H9 (cell line): Measurements from ENCODE around the gene CRNKL1. TPM values are rescaled to one million over a fixed set of nuclear protein-coding genes. Genes with fewer than 3 reads are reported as not detected.

ENCODE experiments used
- DNase-seq: peaks from one replicate; pipeline ENCODE4 v3.0.0-alpha.2; 2017
- H2AFZ ChIP-seq: one replicate; pipeline ENCODE4 v1.6.1; 2013; ENCODE audit warnings: mild to moderate bottlenecking, low read length, control low read depth, moderate library complexity
- H2AK5ac ChIP-seq: 2 replicates; pipeline ENCODE4 v1.6.1; 2013; ENCODE audit warnings: low read length, control low read depth, mixed read lengths; ENCODE audit not compliant: insufficient read length
- H2BK120ac ChIP-seq: one replicate; pipeline ENCODE4 v1.6.1; 2013; ENCODE audit warnings: low read depth, mild to moderate bottlenecking, low read length, control low read depth, inconsistent platforms; ENCODE audit not compliant: poor library complexity, severe bottlenecking
- H2BK12ac ChIP-seq: 2 replicates; pipeline ENCODE4 v1.6.1; 2013; ENCODE audit warnings: low read length, control low read depth, mixed read lengths, low read depth; ENCODE audit not compliant: insufficient read length
- H2BK15ac ChIP-seq: 2 replicates; pipeline ENCODE4 v1.6.1; 2013; ENCODE audit warnings: low read depth, low read length, control low read depth
- H2BK20ac ChIP-seq: one replicate; pipeline ENCODE4 v1.6.1; 2013; ENCODE audit warnings: low read depth, mild to moderate bottlenecking, low read length, control low read depth, inconsistent platforms; ENCODE audit not compliant: poor library complexity, severe bottlenecking
- H2BK5ac ChIP-seq: 2 replicates; pipeline ENCODE4 v1.6.1; 2013; ENCODE audit warnings: low read length, control low read depth, mixed read lengths; ENCODE audit not compliant: insufficient read length
- H3K14ac ChIP-seq: 2 replicates; pipeline ENCODE4 v1.6.1; 2013; ENCODE audit warnings: low read length, control low read depth; ENCODE audit not compliant: insufficient read depth
- H3K18ac ChIP-seq: 2 replicates; pipeline ENCODE4 v1.6.1; 2013; ENCODE audit warnings: low read depth, mild to moderate bottlenecking, mixed read lengths, low read length, control low read depth; ENCODE audit not compliant: insufficient read length
- H3K23ac ChIP-seq: 2 replicates; pipeline ENCODE4 v1.6.1; 2013; ENCODE audit warnings: low read length, control low read depth, mixed read lengths, low read depth; ENCODE audit not compliant: insufficient read length
- H3K23me2 ChIP-seq: 2 replicates; pipeline ENCODE4 v1.6.1; 2013; ENCODE audit warnings: low read depth, mild to moderate bottlenecking, mixed read lengths, low read length, control low read depth; ENCODE audit not compliant: insufficient read length, poor library complexity, severe bottlenecking
- H3K27ac ChIP-seq: 2 replicates; pipeline ENCODE4 v1.5.1; 2013; ENCODE audit warnings: low read length, control low read depth, mixed read lengths, low read depth; ENCODE audit not compliant: insufficient read length
- H3K27me3 ChIP-seq: 2 replicates; pipeline ENCODE4 v1.6.1; 2013; ENCODE audit warnings: low read length, control low read depth, inconsistent platforms; ENCODE audit not compliant: insufficient read depth
- H3K4ac ChIP-seq: 2 replicates; pipeline ENCODE4 v1.6.1; 2013; ENCODE audit warnings: low read depth, mild to moderate bottlenecking, control low read depth, inconsistent platforms, low read length, moderate library complexity
- H3K4me1 ChIP-seq: 2 replicates; pipeline ENCODE4 v1.6.1; 2013; ENCODE audit warnings: low read length, control low read depth, inconsistent platforms; ENCODE audit not compliant: insufficient read depth
- H3K4me2 ChIP-seq: 2 replicates; pipeline ENCODE4 v1.6.1; 2013; ENCODE audit warnings: low read length, control low read depth, mixed read lengths; ENCODE audit not compliant: insufficient read length, insufficient read depth
- H3K56ac ChIP-seq: 2 replicates; pipeline ENCODE4 v1.6.1; 2013; ENCODE audit warnings: low read depth, mild to moderate bottlenecking, mixed read lengths, low read length, control low read depth; ENCODE audit not compliant: insufficient read length
- H3K79me1 ChIP-seq: 2 replicates; pipeline ENCODE4 v1.6.1; 2013; ENCODE audit warnings: low read depth, mild to moderate bottlenecking, moderate library complexity, low read length, control low read depth, inconsistent platforms; ENCODE audit not compliant: insufficient read depth, poor library complexity, severe bottlenecking
- H3K79me2 ChIP-seq: 2 replicates; pipeline ENCODE4 v1.6.1; 2013; ENCODE audit warnings: low read length, control low read depth, inconsistent platforms; ENCODE audit not compliant: insufficient read depth
- H3K9ac ChIP-seq: 2 replicates; pipeline ENCODE4 v1.6.1; 2013; ENCODE audit warnings: low read length, control low read depth, mixed read lengths; ENCODE audit not compliant: insufficient read length; ENCODE audit errors: extremely low read depth
- H3K9me3 ChIP-seq: one replicate; pipeline ENCODE4 v1.6.1; 2013; ENCODE audit warnings: low read depth, low read length, inconsistent platforms; ENCODE audit not compliant: control insufficient read depth
- H3T11ph ChIP-seq: one replicate; pipeline ENCODE4 v1.6.1; 2013; ENCODE audit warnings: mild to moderate bottlenecking, low read length, control low read depth, inconsistent platforms
- H4K20me1 ChIP-seq: one replicate; pipeline ENCODE4 v1.6.1; 2013; ENCODE audit not compliant: control insufficient read depth, insufficient read length, insufficient read depth
- H4K5ac ChIP-seq: 2 replicates; pipeline ENCODE4 v1.6.1; 2013; ENCODE audit warnings: low read depth, mild to moderate bottlenecking, mixed read lengths, low read length, control low read depth; ENCODE audit not compliant: insufficient read length
- H4K8ac ChIP-seq: replicated peaks from 2 replicates; pipeline ENCODE4 v1.6.1; 2013; ENCODE audit warnings: low read length, control low read depth, mixed read lengths, low read depth; ENCODE audit not compliant: insufficient read length
- H4K91ac ChIP-seq: 2 replicates; pipeline ENCODE4 v1.6.1; 2013; ENCODE audit warnings: low read depth, mild to moderate bottlenecking, moderate library complexity, mixed read lengths, low read length, control low read depth; ENCODE audit not compliant: insufficient read length
- H3K27ac Mint-ChIP-seq, 3 experiments: 2 replicates in 2 of 3; 3 replicates in 1 of 3; pipeline ENCODE4 v1.8.0; 2020 to 2021; ENCODE audit warnings: mixed read lengths in 3 of 3, mild to moderate bottlenecking in 1 of 3, moderate library complexity in 1 of 3
- H3K27me3 Mint-ChIP-seq: 2 replicates; pipeline ENCODE4 v1.8.0; 2021; ENCODE audit warnings: low read depth, mild to moderate bottlenecking, moderate library complexity, mixed read lengths
- H3K36me3 Mint-ChIP-seq, 3 experiments: 2 replicates in 2 of 3; 3 replicates in 1 of 3; pipeline ENCODE4 v1.8.0; 2020 to 2021; ENCODE audit warnings: low read depth in 3 of 3, mixed read lengths in 3 of 3; ENCODE audit not compliant: insufficient read depth in 1 of 3
- H3K4me1 Mint-ChIP-seq, 2 experiments: 2 replicates each; pipeline ENCODE4 v1.8.0; 2020; ENCODE audit warnings: mixed read lengths in 2 of 2
- H3K4me3 Mint-ChIP-seq, 2 experiments: 2 replicates in 1 of 2; 3 replicates in 1 of 2; pipeline ENCODE4 v1.8.0; 2020 to 2021; ENCODE audit warnings: mild to moderate bottlenecking in 2 of 2, mixed read lengths in 2 of 2, moderate library complexity in 1 of 2
- H3K9me3 Mint-ChIP-seq, 2 experiments: 2 replicates in 1 of 2; 3 replicates in 1 of 2; pipeline ENCODE4 v1.8.0; 2020; ENCODE audit warnings: mild to moderate bottlenecking in 2 of 2, mixed read lengths in 2 of 2, moderate library complexity in 1 of 2
- CTCF ChIP-seq: fragments of 200-600 bp; sonication (generic); conservative IDR thresholded peaks from 3 replicates; pipeline ENCODE4 v1.8.0; 2021; ENCODE audit warnings: antibody characterized with exemption, mild to moderate bottlenecking
- WGBS: extraction: QIAGEN DNeasy Blood & Tissue Kit; methylation state at CpG from one replicate; pipeline ENCODE4 v1.1.7; 2013; ENCODE audit warnings: missing lambda C conversion rate, low lambda C conversion rate, mixed read lengths; ENCODE audit not compliant: insufficient read length; ENCODE audit errors: extremely low coverage; 5-methylcytosine and 5-hydroxymethylcytosine counted together
- total RNA-seq: library from RNA; stranded (reverse); gene quantifications from 2 replicates; pipeline ENCODE4 v1.2.1, GENCODE V29; 2021

CRNKL1 gene
- total RNA-seq, 1 experiment from 2014 or later = 30.2 TPM

GRCh38 chr20:20023395-20023794 is 28.9 kb downstream of the CRNKL1 start:
- H3K9me3 Mint-ChIP-seq = no peaks in the 10 kb centered on the region
- no CpG with 5 or more reads among the region's 3 CpGs for WGBS
- H4K5ac ChIP-seq = no peak overlapping the region
- no peak overlapping the region for H3K18ac ChIP-seq
- H3K36me3 Mint-ChIP-seq = peaks cover 2 to 22% (median 18%) of the 10 kb centered on the region in 3 experiments; a peak in 6 of 7 replicates
- no peaks in the 10 kb centered on the region for H4K20me1 ChIP-seq
- H4K91ac ChIP-seq = no peak overlapping the region
- no peak overlapping the region for H3K4ac ChIP-seq
- DNase-seq = no peak
- H3K79me1 ChIP-seq = peaks cover 6% of the 10 kb centered on the region
- H3K27me3 Mint-ChIP-seq = no peaks in the 10 kb centered on the region; the same call in 1 of the 2 replicates
- H3K9ac ChIP-seq = no peak overlapping the region
- H3K4me1 Mint-ChIP-seq = peaks cover 8 to 24% of the 10 kb centered on the region in 2 experiments
- H3K14ac ChIP-seq = no peak overlapping the region
- H2BK20ac ChIP-seq = no peak overlapping the region
- no peak overlapping the region for H3K23ac ChIP-seq
- H2BK120ac ChIP-seq = no peak overlapping the region
- no peak overlapping the region for H2AFZ ChIP-seq
- H3K27me3 ChIP-seq = no peaks in the 10 kb centered on the region
- no peak overlapping the region for H2BK12ac ChIP-seq
- H2BK5ac ChIP-seq = no peak overlapping the region
- 0 out of 7 replicates have a peak overlapping the region, but pooled peaks of 1 of the 3 experiments have one; percentile 42 for H3K27ac Mint-ChIP-seq
- H2BK15ac ChIP-seq = no peak overlapping the region
- H3K56ac ChIP-seq = no peak overlapping the region
- H3K4me1 ChIP-seq = peaks cover 1% of the 10 kb centered on the region; the same call in 1 of the 2 replicates
- no peak overlapping the region for H3T11ph ChIP-seq
- H4K8ac ChIP-seq = no peak overlapping the region
- H2AK5ac ChIP-seq = no peak overlapping the region
- H3K79me2 ChIP-seq = peaks cover 11% of the 10 kb centered on the region; the same call in 1 of the 2 replicates
- H3K4me2 ChIP-seq = no peak overlapping the region
- no peak overlapping the region for H3K4me3 Mint-ChIP-seq
- H3K27ac ChIP-seq = no peak overlapping the region
- no peaks in the 10 kb centered on the region for H3K23me2 ChIP-seq
- no peaks in the 10 kb centered on the region for H3K9me3 ChIP-seq
- TF ChIP-seq CTCF = no peak
